Measurements from ENCODE around the gene CLEC10A.

DNA sequence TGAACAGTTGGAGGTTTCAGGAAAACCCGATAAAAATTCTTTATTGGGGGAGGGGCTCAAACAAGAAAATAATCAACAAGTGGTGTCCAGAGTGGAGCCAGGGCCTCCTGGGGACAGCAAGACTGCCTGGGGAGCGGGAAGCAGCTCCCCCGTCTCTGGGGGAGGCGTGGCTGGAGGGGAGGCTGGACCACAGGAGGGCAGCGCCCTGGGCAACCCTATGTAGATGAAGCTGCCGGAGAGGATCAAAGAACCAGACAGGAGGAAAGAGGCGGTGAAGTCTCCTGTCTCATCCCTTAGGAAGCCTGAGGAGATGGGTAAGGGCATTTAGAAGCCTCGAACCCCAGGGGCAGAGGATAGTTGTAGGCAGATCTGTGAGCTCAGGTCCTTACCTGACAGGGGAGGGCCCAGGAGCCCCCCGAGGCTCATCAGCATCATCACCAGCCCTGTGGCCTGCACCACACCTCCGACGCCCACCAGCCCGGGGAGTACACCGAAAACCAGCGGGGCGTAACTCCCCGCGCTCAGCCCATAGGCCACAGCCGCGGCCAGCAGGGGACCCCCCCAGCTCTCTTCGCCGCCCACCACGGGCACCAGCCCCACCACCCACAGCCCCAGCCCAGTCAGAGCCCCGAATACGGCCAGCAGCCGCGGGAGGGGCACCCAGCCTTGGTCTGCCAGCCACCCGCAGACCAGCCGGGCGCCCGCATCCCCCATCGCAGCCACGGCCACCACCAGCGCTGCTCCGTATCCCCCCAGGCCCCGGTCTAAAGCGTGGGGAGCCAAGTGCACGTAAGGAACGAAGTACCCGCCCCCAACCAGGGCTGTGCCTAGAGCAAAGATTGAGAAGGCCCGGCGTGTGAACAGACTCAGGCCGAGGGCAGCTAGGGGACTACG lies 38.2 kb downstream of the CLEC10A start:
- TF ChIP-seq, protein P1, sequence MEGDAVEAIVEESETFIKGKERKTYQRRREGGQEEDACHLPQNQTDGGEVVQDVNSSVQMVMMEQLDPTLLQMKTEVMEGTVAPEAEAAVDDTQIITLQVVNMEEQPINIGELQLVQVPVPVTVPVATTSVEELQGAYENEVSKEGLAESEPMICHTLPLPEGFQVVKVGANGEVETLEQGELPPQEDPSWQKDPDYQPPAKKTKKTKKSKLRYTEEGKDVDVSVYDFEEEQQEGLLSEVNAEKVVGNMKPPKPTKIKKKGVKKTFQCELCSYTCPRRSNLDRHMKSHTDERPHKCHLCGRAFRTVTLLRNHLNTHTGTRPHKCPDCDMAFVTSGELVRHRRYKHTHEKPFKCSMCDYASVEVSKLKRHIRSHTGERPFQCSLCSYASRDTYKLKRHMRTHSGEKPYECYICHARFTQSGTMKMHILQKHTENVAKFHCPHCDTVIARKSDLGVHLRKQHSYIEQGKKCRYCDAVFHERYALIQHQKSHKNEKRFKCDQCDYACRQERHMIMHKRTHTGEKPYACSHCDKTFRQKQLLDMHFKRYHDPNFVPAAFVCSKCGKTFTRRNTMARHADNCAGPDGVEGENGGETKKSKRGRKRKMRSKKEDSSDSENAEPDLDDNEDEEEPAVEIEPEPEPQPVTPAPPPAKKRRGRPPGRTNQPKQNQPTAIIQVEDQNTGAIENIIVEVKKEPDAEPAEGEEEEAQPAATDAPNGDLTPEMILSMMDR (IDR thresholded peaks at IDR 0.05) = no peak
- no peak for TF ChIP-seq EP300 (IDR thresholded peaks at IDR 0.05; ENCODE audit: low read depth)
- TF ChIP-seq POLR2A (IDR thresholded peaks at IDR 0.05) = no peak
- TF ChIP-seq POLR2AphosphoS5 (IDR thresholded peaks at IDR 0.05) = no peak

All from transverse colon (tissue), 4 donors.